Measurements from ENCODE around the gene OGFOD3. TPM values are rescaled to one million over a fixed set of nuclear protein-coding genes. Genes with fewer than 3 reads are reported as not detected.

The OGFOD3 gene
- total and polyA plus RNA-seq, 2 donors from 2014 or later = 27.8 to 36.1 TPM

- no peaks in the 10 kb centered on the region for H3K27me3 ChIP-seq (ENCODE audit: control insufficient read depth, insufficient read depth, low read length)
- no peaks in the 10 kb centered on the region for H3K4me1 ChIP-seq (ENCODE audit: control insufficient read depth in 2 of 3, insufficient read depth in 2 of 3, low read depth in 1 of 3, low read length in 3 of 3)
- DNase-seq (peak in 1 of 5 donors; percentile 74), FAIRE-seq (no peak)
- no peak overlapping the region for H3K27ac ChIP-seq (ENCODE audit: low read depth in 2 of 2, low read length in 2 of 2)
- H3K4me3 ChIP-seq (ENCODE audit: low read length in 3 of 3) = no peak overlapping the region
- H3K36me3 ChIP-seq (ENCODE audit: control insufficient read depth in 2 of 3, insufficient read depth in 3 of 3, low read length in 3 of 3) = peaks cover 0 to 2% (median 0%) of the 10 kb centered on the region in 3 donors
- no peak overlapping the region for H3K9ac ChIP-seq (ENCODE audit: low read length in 3 of 3)
- no peaks in the 10 kb centered on the region for H3K9me3 ChIP-seq (ENCODE audit: control insufficient read depth in 2 of 3, insufficient read depth in 1 of 3, low read length in 3 of 3)
- TF ChIP-seq, protein P1, sequence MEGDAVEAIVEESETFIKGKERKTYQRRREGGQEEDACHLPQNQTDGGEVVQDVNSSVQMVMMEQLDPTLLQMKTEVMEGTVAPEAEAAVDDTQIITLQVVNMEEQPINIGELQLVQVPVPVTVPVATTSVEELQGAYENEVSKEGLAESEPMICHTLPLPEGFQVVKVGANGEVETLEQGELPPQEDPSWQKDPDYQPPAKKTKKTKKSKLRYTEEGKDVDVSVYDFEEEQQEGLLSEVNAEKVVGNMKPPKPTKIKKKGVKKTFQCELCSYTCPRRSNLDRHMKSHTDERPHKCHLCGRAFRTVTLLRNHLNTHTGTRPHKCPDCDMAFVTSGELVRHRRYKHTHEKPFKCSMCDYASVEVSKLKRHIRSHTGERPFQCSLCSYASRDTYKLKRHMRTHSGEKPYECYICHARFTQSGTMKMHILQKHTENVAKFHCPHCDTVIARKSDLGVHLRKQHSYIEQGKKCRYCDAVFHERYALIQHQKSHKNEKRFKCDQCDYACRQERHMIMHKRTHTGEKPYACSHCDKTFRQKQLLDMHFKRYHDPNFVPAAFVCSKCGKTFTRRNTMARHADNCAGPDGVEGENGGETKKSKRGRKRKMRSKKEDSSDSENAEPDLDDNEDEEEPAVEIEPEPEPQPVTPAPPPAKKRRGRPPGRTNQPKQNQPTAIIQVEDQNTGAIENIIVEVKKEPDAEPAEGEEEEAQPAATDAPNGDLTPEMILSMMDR (IDR thresholded peaks at IDR 0.05; ENCODE audit: borderline replicate concordance, extremely low read depth, insufficient read depth) = no peak
- intact Hi-C loops (cut with DNase I) = no loop called here
These were observed 17.6 kb downstream of the OGFOD3 start for GRCh38 chr17:82400830-82401229.

DNA sequence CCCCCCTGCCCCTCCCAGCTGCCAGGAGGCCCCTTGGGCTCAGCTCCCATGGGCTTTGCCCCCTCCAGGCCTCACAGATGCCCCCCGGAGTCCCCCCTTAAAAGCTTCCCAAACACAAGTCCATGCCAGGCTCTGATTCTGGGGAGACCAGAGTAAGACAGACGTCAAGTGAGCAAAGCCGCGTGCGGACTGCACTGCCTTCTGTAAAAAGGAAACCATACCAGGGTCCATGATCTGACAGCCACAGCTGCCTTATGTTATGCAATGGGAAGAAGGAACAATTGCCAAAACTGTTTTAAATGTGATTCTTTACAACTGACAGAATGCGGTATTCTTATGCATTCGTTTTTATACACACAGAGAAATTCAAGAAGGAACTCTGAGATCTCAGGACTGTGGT lies 18.2 kb downstream of the OGFOD3 start:
- peaks cover 0 to 2% (median 0%) of the 10 kb centered on the region in 3 donors for H3K36me3 ChIP-seq (ENCODE audit: control insufficient read depth in 2 of 3, insufficient read depth in 3 of 3, low read length in 3 of 3)
- intact Hi-C loops (cut with DNase I) = no loop called here
- H3K9me3 ChIP-seq (ENCODE audit: control insufficient read depth in 2 of 3, insufficient read depth in 1 of 3, low read length in 3 of 3) = no peaks in the 10 kb centered on the region
- no peaks in the 10 kb centered on the region for H3K4me1 ChIP-seq (ENCODE audit: control insufficient read depth in 2 of 3, insufficient read depth in 2 of 3, low read depth in 1 of 3, low read length in 3 of 3)
- DNase-seq (peak in 2 of 5 donors; percentile 30 to 75), FAIRE-seq (no peak)
- H3K4me3 ChIP-seq (ENCODE audit: low read length in 3 of 3) = no peak overlapping the region
- H3K9ac ChIP-seq (ENCODE audit: low read length in 3 of 3) = no peak overlapping the region
- TF ChIP-seq, protein P1 (IDR thresholded peaks at IDR 0.05; ENCODE audit: borderline replicate concordance, extremely low read depth, insufficient read depth) = no peak
- no peak overlapping the region for H3K27ac ChIP-seq (ENCODE audit: low read depth in 2 of 2, low read length in 2 of 2)
- no peaks in the 10 kb centered on the region for H3K27me3 ChIP-seq (ENCODE audit: control insufficient read depth, insufficient read depth, low read length)

DNA sequence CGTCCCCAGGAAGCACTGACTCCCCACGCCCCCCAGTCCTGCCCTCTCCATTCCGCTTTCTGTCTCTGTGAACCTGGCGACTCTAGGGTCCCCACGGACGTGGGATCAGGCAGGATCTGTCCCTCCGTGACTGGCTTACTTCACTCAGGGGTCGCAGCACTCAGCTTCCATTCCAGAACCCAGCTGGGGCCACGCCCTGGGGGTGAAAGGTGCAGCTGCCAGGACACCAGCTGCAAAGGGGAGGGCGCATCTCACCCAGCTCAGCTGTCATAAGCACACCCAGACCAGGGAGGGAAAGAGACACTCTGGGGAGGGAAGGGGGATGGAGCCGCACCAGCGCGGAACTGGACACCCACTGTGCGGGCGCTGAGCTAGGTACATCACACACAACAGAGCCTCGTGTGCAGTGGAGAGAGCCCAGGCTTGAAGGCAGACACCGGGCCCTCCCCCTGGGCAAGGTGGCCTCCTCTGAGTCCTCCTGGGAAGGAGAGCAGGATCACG lies 18.7 kb downstream of the OGFOD3 start:
- intact Hi-C loops (cut with DNase I) = no loop called here
- Histone ChIP-seq H3K4me1 (ENCODE audit: control insufficient read depth in 2 of 3, insufficient read depth in 2 of 3, low read depth in 1 of 3, low read length in 3 of 3) (no peaks in the 10 kb centered on the region), H3K36me3 (ENCODE audit: control insufficient read depth in 2 of 3, insufficient read depth in 3 of 3, low read length in 3 of 3) (peaks cover 0 to 2% (median 0%) of the 10 kb centered on the region in 3 donors), H3K9ac (ENCODE audit: low read length in 3 of 3) (no peak overlapping the region), H3K9me3 (ENCODE audit: control insufficient read depth in 2 of 3, insufficient read depth in 1 of 3, low read length in 3 of 3) (no peaks in the 10 kb centered on the region), H3K27me3 (ENCODE audit: control insufficient read depth, insufficient read depth, low read length) (no peaks in the 10 kb centered on the region), H3K4me3 (ENCODE audit: low read length in 3 of 3) (no peak overlapping the region), H3K27ac (ENCODE audit: low read depth in 2 of 2, low read length in 2 of 2) (no peak overlapping the region)
- DNase-seq (peak in 3 of 5 donors; percentile 51 to 64 (median 59)), FAIRE-seq (no peak)
- TF ChIP-seq, protein P1 (IDR thresholded peaks at IDR 0.05; ENCODE audit: borderline replicate concordance, extremely low read depth, insufficient read depth) = no peak

GRCh38 chr17:82399041-82399441 lies 19.3 kb downstream of the OGFOD3 start:
- Histone ChIP-seq H3K36me3 (ENCODE audit: control insufficient read depth in 2 of 3, insufficient read depth in 3 of 3, low read length in 3 of 3) (peaks cover 0 to 2% (median 0%) of the 10 kb centered on the region in 3 donors), H3K4me3 (ENCODE audit: low read length in 3 of 3) (no peak overlapping the region), H3K9me3 (ENCODE audit: control insufficient read depth in 2 of 3, insufficient read depth in 1 of 3, low read length in 3 of 3) (no peaks in the 10 kb centered on the region), H3K27ac (ENCODE audit: low read depth in 2 of 2, low read length in 2 of 2) (no peak overlapping the region), H3K27me3 (ENCODE audit: control insufficient read depth, insufficient read depth, low read length) (no peaks in the 10 kb centered on the region), H3K9ac (ENCODE audit: low read length in 3 of 3) (no peak overlapping the region), H3K4me1 (ENCODE audit: control insufficient read depth in 2 of 3, insufficient read depth in 2 of 3, low read depth in 1 of 3, low read length in 3 of 3) (no peaks in the 10 kb centered on the region)
- FAIRE-seq (no peak), DNase-seq (peak in 1 of 5 donors; percentile 69)
- intact Hi-C loops (cut with DNase I) = no loop called here
- TF ChIP-seq, protein P1 (IDR thresholded peaks at IDR 0.05; ENCODE audit: borderline replicate concordance, extremely low read depth, insufficient read depth) = no peak
